Parathyroid adenoma (tissue), 2 donors: ENCODE data around the gene UMAD1.
"Not testable (repeated sequence)": the region's sequence is repeated elsewhere in the genome, so short reads cannot be mapped to it uniquely, and the experiment has no call there.

Source experiments
- H2AFZ ChIP-seq: fragments of 300-600 bp; sonication (generic); one replicate; pipeline ENCODE4 v1.7.0; 2017; ENCODE audit warnings: antibody characterized with exemption, mild to moderate bottlenecking
- H3K27ac ChIP-seq: fragments of 300-600 bp; sonication (generic); one replicate; pipeline ENCODE4 v1.7.0; 2017
- H3K27me3 ChIP-seq: fragments of 300-600 bp; sonication (generic); one replicate; pipeline ENCODE4 v1.7.0; 2017; ENCODE audit warnings: low read length; ENCODE audit not compliant: control insufficient read depth, insufficient read depth
- H3K36me3 ChIP-seq: fragments of 300-600 bp; sonication (generic); one replicate; pipeline ENCODE4 v1.7.0; 2017; ENCODE audit warnings: low read length; ENCODE audit not compliant: control insufficient read depth, insufficient read depth
- H3K4me1 ChIP-seq: fragments of 300-600 bp; sonication (generic); one replicate; pipeline ENCODE4 v1.7.0; 2017; ENCODE audit warnings: control low read depth
- H3K4me2 ChIP-seq: fragments of 300-600 bp; sonication (generic); one replicate; pipeline ENCODE4 v1.7.0; 2017; ENCODE audit warnings: low read length
- H3K4me3 ChIP-seq: fragments of 300-600 bp; sonication (generic); one replicate; pipeline ENCODE4 v1.7.0; 2017; ENCODE audit warnings: low read depth, low read length
- H3K79me2 ChIP-seq: fragments of 300-600 bp; sonication (generic); one replicate; pipeline ENCODE4 v1.7.0; 2017; ENCODE audit warnings: control low read depth
- H3K9ac ChIP-seq: fragments of 300-600 bp; sonication (generic); one replicate; pipeline ENCODE4 v1.7.0; 2017; ENCODE audit warnings: mild to moderate bottlenecking
- H3K9me3 ChIP-seq: fragments of 300-600 bp; sonication (generic); one replicate; pipeline ENCODE4 v1.7.0; 2017; ENCODE audit warnings: low read length; ENCODE audit not compliant: control insufficient read depth
- TF ChIP-seq, protein P1 (sequence below): fragments of 300-600 bp; sonication (generic); IDR thresholded peaks from one replicate; pipeline ENCODE4 v1.7.0; 2017; ENCODE audit warnings: antibody characterized with exemption, mild to moderate bottlenecking
- donor health status: primary hyperparathyroidism.

The UMAD1 gene

DNA sequence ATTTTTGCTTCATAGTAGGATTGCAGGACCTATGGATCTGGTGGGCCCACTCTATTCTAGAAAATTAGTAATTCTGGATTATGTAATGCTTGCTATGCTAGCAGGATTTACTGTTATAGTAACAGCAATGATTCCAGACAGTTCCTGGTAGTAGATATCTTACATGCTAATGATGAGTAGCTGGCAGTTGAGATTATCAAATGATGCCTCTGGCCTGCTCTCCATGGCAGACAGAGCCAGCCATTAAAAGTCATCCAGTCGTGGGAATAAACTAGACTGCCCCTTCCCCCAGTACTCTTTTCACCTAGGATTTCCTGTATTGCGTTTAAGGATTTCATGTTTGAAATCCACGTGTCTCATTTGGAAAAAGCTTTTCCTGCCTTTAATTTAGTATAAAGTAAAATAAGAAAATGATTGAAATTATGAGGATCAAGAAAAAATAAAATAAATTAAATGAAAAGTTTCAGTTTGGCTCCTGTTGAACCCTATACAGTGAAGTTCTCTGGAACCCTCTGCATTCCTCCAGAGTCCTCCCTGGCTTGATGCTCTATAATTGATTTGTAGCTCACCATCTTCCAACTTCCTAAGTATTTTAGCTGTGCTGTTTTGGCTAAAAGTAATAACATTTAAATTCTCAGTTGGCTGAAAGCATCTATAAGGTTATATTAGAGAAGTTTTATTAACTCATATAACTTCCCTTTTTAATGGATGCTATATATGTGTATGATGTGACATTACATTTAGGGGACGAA, 14.6 kb downstream of the UMAD1 start:
- peaks cover 43% of the 10 kb centered on the region for H3K79me2 ChIP-seq
- H3K27me3 ChIP-seq = no peaks in the 10 kb centered on the region
- H3K4me2 ChIP-seq = no peak overlapping the region
- no peaks in the 10 kb centered on the region for H3K9me3 ChIP-seq
- peaks cover 2% of the 10 kb centered on the region for H3K4me1 ChIP-seq
- no peak overlapping the region for H3K4me3 ChIP-seq
- no peak overlapping the region for H3K27ac ChIP-seq
- no peak overlapping the region for H3K9ac ChIP-seq
- H3K36me3 ChIP-seq = no peaks in the 10 kb centered on the region
- TF ChIP-seq, protein P1, sequence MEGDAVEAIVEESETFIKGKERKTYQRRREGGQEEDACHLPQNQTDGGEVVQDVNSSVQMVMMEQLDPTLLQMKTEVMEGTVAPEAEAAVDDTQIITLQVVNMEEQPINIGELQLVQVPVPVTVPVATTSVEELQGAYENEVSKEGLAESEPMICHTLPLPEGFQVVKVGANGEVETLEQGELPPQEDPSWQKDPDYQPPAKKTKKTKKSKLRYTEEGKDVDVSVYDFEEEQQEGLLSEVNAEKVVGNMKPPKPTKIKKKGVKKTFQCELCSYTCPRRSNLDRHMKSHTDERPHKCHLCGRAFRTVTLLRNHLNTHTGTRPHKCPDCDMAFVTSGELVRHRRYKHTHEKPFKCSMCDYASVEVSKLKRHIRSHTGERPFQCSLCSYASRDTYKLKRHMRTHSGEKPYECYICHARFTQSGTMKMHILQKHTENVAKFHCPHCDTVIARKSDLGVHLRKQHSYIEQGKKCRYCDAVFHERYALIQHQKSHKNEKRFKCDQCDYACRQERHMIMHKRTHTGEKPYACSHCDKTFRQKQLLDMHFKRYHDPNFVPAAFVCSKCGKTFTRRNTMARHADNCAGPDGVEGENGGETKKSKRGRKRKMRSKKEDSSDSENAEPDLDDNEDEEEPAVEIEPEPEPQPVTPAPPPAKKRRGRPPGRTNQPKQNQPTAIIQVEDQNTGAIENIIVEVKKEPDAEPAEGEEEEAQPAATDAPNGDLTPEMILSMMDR = no peak
- no peak overlapping the region for H2AFZ ChIP-seq

DNA sequence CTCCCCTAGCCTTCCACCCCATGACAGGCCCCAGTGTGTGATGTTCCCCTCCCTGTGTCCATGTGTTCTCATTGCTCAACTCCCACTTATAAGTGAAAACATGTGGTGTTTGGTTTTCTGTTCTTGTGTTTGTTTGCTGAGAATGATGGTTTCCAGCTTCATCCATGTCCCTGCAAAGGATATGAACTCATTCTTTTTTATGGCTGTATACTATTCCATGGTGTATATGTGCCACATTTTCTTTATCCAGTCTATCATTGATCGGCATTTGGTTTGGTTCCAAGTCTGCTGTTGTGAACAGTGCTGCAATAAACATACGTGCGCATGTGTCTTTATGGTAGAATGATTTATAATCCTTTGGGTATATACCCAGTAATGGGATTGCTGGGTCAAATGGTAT, 15.9 kb downstream of the UMAD1 start:
- not testable (repeated sequence) for H2AFZ ChIP-seq, H3K9me3 ChIP-seq, H3K36me3 ChIP-seq, H3K4me3 ChIP-seq, H3K4me2 ChIP-seq, H3K4me1 ChIP-seq, H3K27me3 ChIP-seq, H3K9ac ChIP-seq, H3K27ac ChIP-seq
- peaks cover 51% of the 10 kb centered on the region for H3K79me2 ChIP-seq

DNA sequence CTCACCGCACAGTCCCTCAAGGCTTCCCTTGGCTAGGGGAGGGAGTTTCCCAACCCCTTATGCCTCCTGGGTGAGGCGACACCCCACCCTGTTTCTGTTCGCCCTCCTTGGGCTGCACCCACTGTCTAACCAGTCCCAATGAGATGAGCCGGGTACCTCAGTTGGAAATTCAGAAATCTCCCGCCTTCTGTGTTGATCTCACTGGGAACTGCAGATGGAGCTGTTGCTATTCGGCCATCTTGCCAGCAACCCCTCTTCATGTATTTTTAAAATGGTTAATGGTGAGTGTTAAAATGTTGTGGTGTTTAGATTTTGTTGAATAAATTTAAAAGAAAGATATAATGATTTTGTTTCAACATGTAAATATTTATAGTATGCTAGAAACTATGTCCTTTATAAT, 22.0 kb downstream of the UMAD1 start:
- no peaks in the 10 kb centered on the region for H3K36me3 ChIP-seq
- H3K27ac ChIP-seq = no peak overlapping the region
- no peak overlapping the region for H3K9ac ChIP-seq
- TF ChIP-seq, protein P1 = no peak
- no peaks in the 10 kb centered on the region for H3K27me3 ChIP-seq
- no peak overlapping the region for H2AFZ ChIP-seq
- peaks cover 6% of the 10 kb centered on the region for H3K4me1 ChIP-seq
- no peak overlapping the region for H3K4me2 ChIP-seq
- H3K4me3 ChIP-seq = no peak overlapping the region
- H3K79me2 ChIP-seq = peaks cover 49% of the 10 kb centered on the region
- no peaks in the 10 kb centered on the region for H3K9me3 ChIP-seq

DNA sequence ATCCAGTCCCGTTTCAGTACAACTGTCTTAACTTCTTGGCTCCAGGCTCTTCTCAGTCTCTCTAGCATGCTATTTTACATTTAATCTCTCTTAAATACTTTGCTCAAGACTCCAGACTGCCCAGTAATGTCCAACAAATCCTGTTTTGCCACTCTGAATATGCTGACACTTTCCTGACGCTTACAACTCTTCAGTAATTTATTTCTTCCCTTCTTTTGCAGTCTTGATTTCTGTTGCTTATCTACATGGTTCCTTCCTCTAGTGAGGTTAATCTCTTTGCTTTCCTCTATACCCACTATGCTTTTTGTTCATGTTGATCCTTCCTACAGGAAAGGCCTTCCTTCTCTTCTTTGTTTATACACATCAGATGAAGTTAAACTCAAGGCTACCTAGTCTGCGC, 23.7 kb downstream of the UMAD1 start:
- peak overlapping the region; percentile 9 for H3K4me3 ChIP-seq
- peak overlapping the region; percentile 15 for H3K4me2 ChIP-seq
- no peaks in the 10 kb centered on the region for H3K36me3 ChIP-seq
- peaks cover 6% of the 10 kb centered on the region for H3K4me1 ChIP-seq
- H3K27me3 ChIP-seq = no peaks in the 10 kb centered on the region
- H3K79me2 ChIP-seq = peaks cover 34% of the 10 kb centered on the region
- TF ChIP-seq, protein P1 = no peak
- H3K9me3 ChIP-seq = no peaks in the 10 kb centered on the region
- no peak overlapping the region for H2AFZ ChIP-seq
- H3K9ac ChIP-seq = no peak overlapping the region
- H3K27ac ChIP-seq = no peak overlapping the region

DNA sequence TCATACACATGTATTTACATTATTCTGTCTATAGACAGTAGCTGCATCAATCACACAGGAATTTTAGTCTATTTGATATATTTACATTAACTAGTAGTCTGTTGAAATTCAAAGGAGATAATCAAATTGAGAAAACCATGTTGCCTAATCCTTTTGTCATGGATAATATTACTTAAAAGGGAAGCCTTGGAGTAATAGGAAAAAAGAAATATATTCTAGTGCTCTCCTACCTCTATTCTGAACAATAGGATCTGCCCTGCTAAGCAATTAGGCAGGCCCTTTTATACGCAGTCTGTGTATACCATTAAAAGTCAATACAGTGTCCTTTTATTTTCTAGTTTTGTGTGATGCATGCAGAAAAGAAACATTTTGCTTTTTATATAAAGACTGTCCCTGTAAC, 24.5 kb downstream of the UMAD1 start:
- H3K79me2 ChIP-seq = peaks cover 27% of the 10 kb centered on the region
- no peaks in the 10 kb centered on the region for H3K36me3 ChIP-seq
- H3K27me3 ChIP-seq = no peaks in the 10 kb centered on the region
- no peaks in the 10 kb centered on the region for H3K9me3 ChIP-seq
- no peak overlapping the region for H2AFZ ChIP-seq
- no peak overlapping the region for H3K4me2 ChIP-seq
- no peak overlapping the region for H3K27ac ChIP-seq
- no peak overlapping the region for H3K4me3 ChIP-seq
- TF ChIP-seq, protein P1 = no peak
- peaks cover 6% of the 10 kb centered on the region for H3K4me1 ChIP-seq
- no peak overlapping the region for H3K9ac ChIP-seq
